ENCODE measurements around the gene VPS45. TPM values are rescaled to one million over a fixed set of nuclear protein-coding genes. Genes with fewer than 3 reads are reported as not detected.

The VPS45 gene
- polyA plus RNA-seq, 1 experiment = 29.0 TPM

DNA sequence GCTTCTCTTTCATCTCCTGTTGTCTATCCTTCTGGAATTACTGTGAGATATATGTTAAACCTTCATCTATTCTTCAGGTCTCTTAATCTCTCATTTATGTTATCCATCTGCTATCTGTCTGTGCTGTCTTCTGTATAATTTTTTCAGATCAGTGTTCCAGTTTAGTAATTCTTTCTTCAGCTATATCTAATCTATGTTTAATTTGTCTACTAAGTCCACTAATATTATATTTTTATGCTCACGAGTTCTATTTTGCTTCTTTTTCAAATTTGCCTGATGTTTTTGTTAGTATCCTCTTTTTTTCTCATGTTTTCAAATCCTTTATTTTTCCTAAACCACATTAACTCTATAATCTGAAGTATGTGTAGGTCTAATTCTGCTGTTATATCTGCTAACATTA, 47.5 kb downstream of the VPS45 start:
- ChIA-PET CTCF (no interaction called here), POLR2A (no interaction called here)
- Histone ChIP-seq H3K27me3 (ENCODE audit: control insufficient read depth, insufficient read depth, low read length) (no peaks in the 10 kb centered on the region), H3K4me3 (ENCODE audit: low read depth, low read length) (no peak overlapping the region), H3K36me3 (ENCODE audit: control insufficient read depth, insufficient read depth, low read length) (no peaks in the 10 kb centered on the region)
- DNase-seq (ENCODE audit: low read depth) = no peak
- no peak for TF ChIP-seq CTCF (IDR thresholded peaks at IDR 0.05; ENCODE audit: insufficient read depth, low read depth, low read length)

- ChIA-PET POLR2A (no interaction called here), CTCF (no interaction called here)
- DNase-seq (ENCODE audit: low read depth) = no peak
- no peak for TF ChIP-seq CTCF (IDR thresholded peaks at IDR 0.05; ENCODE audit: insufficient read depth, low read depth, low read length)
- Histone ChIP-seq H3K4me3 (ENCODE audit: low read depth, low read length) (no peak overlapping the region), H3K36me3 (ENCODE audit: control insufficient read depth, insufficient read depth, low read length) (no peaks in the 10 kb centered on the region), H3K27me3 (ENCODE audit: control insufficient read depth, insufficient read depth, low read length) (no peaks in the 10 kb centered on the region)
Observed at GRCh38 chr1:150118716-150119115, 51.1 kb downstream of the VPS45 start.

GRCh38 chr1:150121236-150121862, 53.8 kb downstream of the VPS45 start:
- no peaks in the 10 kb centered on the region for H3K36me3 ChIP-seq (ENCODE audit: control insufficient read depth, insufficient read depth, low read length)
- H3K4me3 ChIP-seq (ENCODE audit: low read depth, low read length) = no peak overlapping the region
- DNase-seq (ENCODE audit: low read depth) = no peak
- H3K27me3 ChIP-seq (ENCODE audit: control insufficient read depth, insufficient read depth, low read length) = no peaks in the 10 kb centered on the region
- ChIA-PET CTCF (no interaction called here), POLR2A (no interaction called here)
- no peak for TF ChIP-seq CTCF (IDR thresholded peaks at IDR 0.05; ENCODE audit: insufficient read depth, low read depth, low read length)

DNA sequence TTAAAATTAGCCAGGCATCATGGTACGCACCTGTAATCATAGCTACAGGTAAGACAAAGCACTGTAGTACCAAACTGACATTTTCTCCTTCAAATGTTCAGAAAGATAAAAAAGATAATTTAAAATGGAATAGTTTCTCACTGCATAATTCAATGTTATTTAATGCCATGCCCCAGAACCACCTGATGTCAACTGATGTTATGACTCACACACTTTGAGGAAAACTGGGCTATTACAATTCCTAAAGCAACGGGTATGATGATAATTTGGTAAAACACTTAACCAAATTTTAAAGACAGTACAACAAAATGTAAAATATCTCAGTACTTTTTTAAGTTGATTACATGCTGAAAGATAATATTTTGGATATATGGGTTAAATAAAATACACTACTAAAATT, 59.2 kb downstream of the VPS45 start:
- no peak for TF ChIP-seq CTCF (IDR thresholded peaks at IDR 0.05; ENCODE audit: insufficient read depth, low read depth, low read length)
- DNase-seq (ENCODE audit: low read depth) = no peak
- H3K36me3 ChIP-seq (ENCODE audit: control insufficient read depth, insufficient read depth, low read length) = no peaks in the 10 kb centered on the region
- ChIA-PET POLR2A (no interaction called here), CTCF (interaction anchor here (1.6 kb wide), 1 partner anchor 39 kb away, joined by 6 read pairs; no protein-coding TSS in a partner anchor)
- H3K27me3 ChIP-seq (ENCODE audit: control insufficient read depth, insufficient read depth, low read length) = no peaks in the 10 kb centered on the region
- H3K4me3 ChIP-seq (ENCODE audit: low read depth, low read length) = no peak overlapping the region

- Histone ChIP-seq H3K36me3 (ENCODE audit: control insufficient read depth, insufficient read depth, low read length) (no peaks in the 10 kb centered on the region), H3K27me3 (ENCODE audit: control insufficient read depth, insufficient read depth, low read length) (no peaks in the 10 kb centered on the region), H3K4me3 (ENCODE audit: low read depth, low read length) (no peak overlapping the region)
- CTCF ChIA-PET = interaction anchor here (1.6 kb wide), 1 partner anchor 38 kb away, joined by 6 read pairs; no protein-coding TSS in a partner anchor
- POLR2A ChIA-PET = no interaction called here
- no peak for TF ChIP-seq CTCF (IDR thresholded peaks at IDR 0.05; ENCODE audit: insufficient read depth, low read depth, low read length)
- DNase-seq (ENCODE audit: low read depth) = no peak
Observed at GRCh38 chr1:150127464-150127863, 59.9 kb downstream of the VPS45 start.
